Breast epithelium (tissue), 3 donors: Measurements from ENCODE around the gene BMPER.

Experiments
- POLR2AphosphoS5 ChIP-seq, 3 donors: sonication (generic); formaldehyde crosslinking; IDR thresholded peaks; one replicate each; pipeline ENCODE4 v1.6.1; 2017; ENCODE audit warnings: antibody characterized with exemption in 3 of 3
- TF ChIP-seq, protein P1 (sequence below), 3 donors: fragments of 450-650 bp; IDR thresholded peaks; one replicate each; pipeline ENCODE4 v1.5.1; 2016 to 2017; ENCODE audit warnings: antibody characterized with exemption in 3 of 3, mild to moderate bottlenecking in 3 of 3, moderate library complexity in 3 of 3

DNA sequence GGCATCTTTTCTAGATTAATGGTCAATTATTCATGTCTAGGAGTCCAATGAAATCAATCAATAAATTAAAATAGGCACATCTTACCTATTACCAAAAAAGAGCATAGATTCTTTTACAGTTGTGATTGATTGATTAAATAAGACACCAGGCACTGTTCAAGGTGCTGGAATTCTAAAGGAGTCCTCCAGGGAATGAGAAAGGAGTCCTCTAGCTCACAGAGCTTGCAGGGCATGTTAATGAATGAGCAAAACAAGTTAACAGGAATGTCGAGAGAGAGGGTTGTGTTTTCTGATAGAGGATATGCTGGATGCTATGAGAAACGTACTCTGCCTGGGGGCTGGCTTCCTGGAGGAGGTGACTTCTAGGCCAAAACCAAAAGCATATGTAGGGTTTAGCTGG is 191.4 kb downstream of the BMPER start:
- TF ChIP-seq, protein P1, sequence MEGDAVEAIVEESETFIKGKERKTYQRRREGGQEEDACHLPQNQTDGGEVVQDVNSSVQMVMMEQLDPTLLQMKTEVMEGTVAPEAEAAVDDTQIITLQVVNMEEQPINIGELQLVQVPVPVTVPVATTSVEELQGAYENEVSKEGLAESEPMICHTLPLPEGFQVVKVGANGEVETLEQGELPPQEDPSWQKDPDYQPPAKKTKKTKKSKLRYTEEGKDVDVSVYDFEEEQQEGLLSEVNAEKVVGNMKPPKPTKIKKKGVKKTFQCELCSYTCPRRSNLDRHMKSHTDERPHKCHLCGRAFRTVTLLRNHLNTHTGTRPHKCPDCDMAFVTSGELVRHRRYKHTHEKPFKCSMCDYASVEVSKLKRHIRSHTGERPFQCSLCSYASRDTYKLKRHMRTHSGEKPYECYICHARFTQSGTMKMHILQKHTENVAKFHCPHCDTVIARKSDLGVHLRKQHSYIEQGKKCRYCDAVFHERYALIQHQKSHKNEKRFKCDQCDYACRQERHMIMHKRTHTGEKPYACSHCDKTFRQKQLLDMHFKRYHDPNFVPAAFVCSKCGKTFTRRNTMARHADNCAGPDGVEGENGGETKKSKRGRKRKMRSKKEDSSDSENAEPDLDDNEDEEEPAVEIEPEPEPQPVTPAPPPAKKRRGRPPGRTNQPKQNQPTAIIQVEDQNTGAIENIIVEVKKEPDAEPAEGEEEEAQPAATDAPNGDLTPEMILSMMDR (IDR thresholded peaks at IDR 0.05): no peak
- TF ChIP-seq POLR2AphosphoS5 (IDR thresholded peaks at IDR 0.05): no peak
